K562 (cell line): ENCODE results near the gene FN1. TPM values are rescaled to one million over a fixed set of nuclear protein-coding genes. Genes with fewer than 3 reads are reported as not detected.

Experiments
- ATAC-seq: fragments of 200-7000 bp; cut with Tn5 transposase; 3 replicates; pipeline ENCODE4 v1.9.1; 2020; ENCODE audit warnings: moderate library complexity
- BruUV-seq: library from RNA; stranded (reverse); fragments of 400-500 nt; replicated peaks from 2 replicates; lab custom pipeline; 2021; lab: Mats Ljungman, UMichigan
- CTCF ChIA-PET: fragments of 300-600 bp; formaldehyde crosslinking; extraction: SDS; loops from one replicate; lab custom pipeline; 2021; ENCODE audit warnings: low intra/inter-chr PET ratio; lab: Yijun Ruan, JAX
- POLR2A ChIA-PET: fragments of 300-600, 350-650 bp; sonication (Branson Sonifier 250); formaldehyde crosslinking; extraction: SDS; loops from one replicate; lab custom pipeline; 2021; ENCODE audit warnings: antibody characterized with exemption, inconsistent platforms; lab: Yijun Ruan, JAX
- DNase-seq, 4 experiments: peaks; one replicate each; pipeline versions ENCODE4 v3.0.0 to v3.0.0-alpha.2; 2011 to 2018; ENCODE audit warnings: low spot score in 3 of 4, mixed read lengths in 3 of 4; ENCODE audit errors: extremely low read depth in 1 of 4
- FAIRE-seq: peaks from 2 replicates; lab custom pipeline; 2011; peaks lifted over from hg19 to GRCh38; lab: Jason Lieb, UNC
- H2AFZ ChIP-seq: 2 replicates; pipeline ENCODE4 v1.6.0; 2011; ENCODE audit warnings: low read depth, low read length, control low read depth, inconsistent platforms
- H3K27ac ChIP-seq: fragments of 200-600 bp; 3 replicates; pipeline ENCODE4 v1.8.0; 2011; ENCODE audit warnings: low read depth, mild to moderate bottlenecking, control low read depth, inconsistent platforms, low read length, moderate library complexity, mixed read lengths; ENCODE audit errors: extremely low read depth
- H3K27me3 ChIP-seq, 2 experiments: fragments of 300-600 bp in 1 of 2; 2 replicates in 1 of 2; 3 replicates in 1 of 2; pipeline versions ENCODE4 v1.6.0 to v1.8.0; 2011; ENCODE audit warnings: inconsistent platforms in 2 of 2, low read length in 2 of 2, mild to moderate bottlenecking in 1 of 2, mixed read lengths in 1 of 2, moderate library complexity in 1 of 2; ENCODE audit not compliant: control insufficient read depth in 2 of 2, insufficient read depth in 2 of 2
- H3K36me3 ChIP-seq: fragments of 300-600 bp; 3 replicates; pipeline ENCODE4 v1.8.0; 2011; ENCODE audit warnings: mild to moderate bottlenecking, low read length, inconsistent platforms; ENCODE audit not compliant: control insufficient read depth, insufficient read depth
- H3K4me1 ChIP-seq, 2 experiments: fragments of 200-600 bp in 1 of 2; replicated peaks in 1 of 2; 2 replicates in 1 of 2; 3 replicates in 1 of 2; pipeline versions ENCODE4 v1.5.1 to v1.8.0; 2011; ENCODE audit warnings: inconsistent platforms in 2 of 2, low read length in 2 of 2, mild to moderate bottlenecking in 1 of 2, mixed read lengths in 1 of 2, moderate library complexity in 1 of 2; ENCODE audit not compliant: control insufficient read depth in 2 of 2, insufficient read depth in 2 of 2
- H3K4me2 ChIP-seq: 2 replicates; pipeline ENCODE4 v1.6.1; 2011; ENCODE audit warnings: low read length, control low read depth, inconsistent platforms, mixed read lengths; ENCODE audit not compliant: insufficient read depth
- H3K4me3 ChIP-seq: fragments of 200-600 bp; sonication (generic), shearing (Covaris generic); 2 replicates; pipeline ENCODE4 v1.5.1; 2016; ENCODE audit warnings: control low read depth, inconsistent platforms
- H3K79me2 ChIP-seq: fragments of 200-600 bp; 3 replicates; pipeline ENCODE4 v1.8.0; 2011; ENCODE audit warnings: low read length, inconsistent platforms; ENCODE audit not compliant: control insufficient read depth, insufficient read depth
- H3K9ac ChIP-seq, 2 experiments: 2 replicates each; pipeline versions ENCODE4 v1.6.0 to v1.6.1; 2011; ENCODE audit warnings: low read depth in 2 of 2, low read length in 2 of 2, control low read depth in 1 of 2, inconsistent platforms in 1 of 2, mild to moderate bottlenecking in 1 of 2, mixed read lengths in 1 of 2; ENCODE audit not compliant: insufficient read depth in 1 of 2
- H3K9me1 ChIP-seq: one replicate; pipeline ENCODE4 v1.6.0; 2011; ENCODE audit warnings: inconsistent platforms, mild to moderate bottlenecking, low read length, moderate library complexity; ENCODE audit not compliant: control insufficient read depth, insufficient read depth
- H3K9me3 ChIP-seq: replicated peaks from 2 replicates; pipeline ENCODE4 v1.5.1; 2011; ENCODE audit warnings: low read depth, low read length, inconsistent platforms; ENCODE audit not compliant: control insufficient read depth, insufficient read depth
- H4K20me1 ChIP-seq: replicated peaks from 2 replicates; pipeline ENCODE4 v1.6.1; 2011; ENCODE audit warnings: low read length, inconsistent platforms, mixed read lengths; ENCODE audit not compliant: control insufficient read depth, insufficient read depth
- BRF1 ChIP-seq: IDR thresholded peaks from 3 replicates; pipeline ENCODE4 v1.6.1; 2011; ENCODE audit warnings: borderline replicate concordance, mild to moderate bottlenecking; ENCODE audit not compliant: insufficient read length; ENCODE audit errors: extremely low read depth
- DIDO1 ChIP-seq: fragments of 450-650 bp; IDR thresholded peaks from 2 replicates; pipeline ENCODE4 v1.6.1; 2016; ENCODE audit warnings: low read depth, missing biosample characterization, missing genetic modification characterization
- GABPB1 ChIP-seq: sonication (generic); formaldehyde crosslinking; IDR thresholded peaks from 2 replicates; pipeline ENCODE4 v1.8.0; 2022; ENCODE audit warnings: mild to moderate bottlenecking, missing genetic modification reagents
- ILK ChIP-seq: fragments of 450-650 bp; IDR thresholded peaks from 2 replicates; pipeline ENCODE4 v1.6.1; 2016; ENCODE audit warnings: missing genetic modification characterization, low read depth, mild to moderate bottlenecking, missing compliant biosample characterization, moderate library complexity, borderline replicate concordance
- JUNB ChIP-seq: fragments of 450-650 bp; formaldehyde crosslinking; conservative IDR thresholded peaks from 2 replicates; pipeline ENCODE4 v1.4.0; 2020; ENCODE audit warnings: mild to moderate bottlenecking
- KDM4B ChIP-seq, 2 experiments: fragments of 450-650 bp in 1 of 2; sonication (generic) in 1 of 2; IDR thresholded peaks; 2 replicates each; pipeline ENCODE4 v1.6.1; 2016 to 2017; ENCODE audit warnings: borderline replicate concordance in 2 of 2, antibody characterized with exemption in 1 of 2, low read depth in 1 of 2, mild to moderate bottlenecking in 1 of 2
- KDM5B ChIP-seq: fragments of 200-600 bp; sonication (generic); IDR thresholded peaks from 2 replicates; pipeline ENCODE4 v1.6.1; 2012; ENCODE audit warnings: low read depth, mild to moderate bottlenecking, moderate library complexity, low read length, control low read depth, inconsistent platforms; ENCODE audit not compliant: insufficient replicate concordance
- NFE2 ChIP-seq: IDR thresholded peaks from 2 replicates; pipeline ENCODE4 v1.6.1; 2014; ENCODE audit warnings: antibody characterized with exemption, low read depth
- SIX5 ChIP-seq, 2 experiments: IDR thresholded peaks; 2 replicates each; pipeline ENCODE4 v1.6.1; 2011; ENCODE audit warnings: low read length in 2 of 2, borderline replicate concordance in 1 of 2, low read depth in 1 of 2, mild to moderate bottlenecking in 1 of 2, moderate library complexity in 1 of 2; ENCODE audit not compliant: insufficient read depth in 1 of 2
- SRSF1 ChIP-seq: fragments of 200-400 bp; formaldehyde crosslinking; IDR thresholded peaks from 2 replicates; pipeline ENCODE4 v1.6.1; 2017; ENCODE audit warnings: mild to moderate bottlenecking, low read depth, low read length, moderate library complexity
- TSC22D4 ChIP-seq: fragments of 450-650 bp; IDR thresholded peaks from 2 replicates; pipeline ENCODE4 v1.6.1; 2016; ENCODE audit warnings: missing genetic modification characterization, missing biosample characterization, control low read depth
- ZNF134 ChIP-seq: fragments of 250-450 bp; sonication (Bioruptor Pico); conservative IDR thresholded peaks from 2 replicates; pipeline ENCODE4 v1.4.0; 2020
- ZNF695 ChIP-seq: fragments of 450-650 bp; formaldehyde crosslinking; IDR thresholded peaks from 2 replicates; pipeline ENCODE4 v1.4.0; 2020; ENCODE audit warnings: mild to moderate bottlenecking, moderate library complexity
- WGBS: fragments of 100-300 bp; shearing (Covaris generic); methylation state at CpG from one replicate; pipeline ENCODE4 v1.1.6; 2016; ENCODE audit warnings: low coverage, mixed read lengths; ENCODE audit not compliant: insufficient coverage; ENCODE audit errors: missing lambda C conversion rate; 5-methylcytosine and 5-hydroxymethylcytosine counted together
- in situ Hi-C: fragments of 300-500 bp; cut with MboI; formaldehyde crosslinking; loops from 4 replicates; pipeline ENCODE4 v1.15.0; 2018; ENCODE audit warnings: inconsistent platforms, mixed read lengths
- intact Hi-C: fragments of 100-400 bp; cut with micrococcal nuclease; formaldehyde crosslinking; loops from 2 replicates; pipeline ENCODE4 v1.14.2; 2022
- polyA plus RNA-seq, 8 experiments: library from polyadenylated mRNA; depleted of rRNA in 4 of 8; stranded (reverse) in 5 of 8; unstranded in 3 of 8; fragments of >200 nt; fragmentation: Nextera tagmentation in 2 of 8; fragmentation: Illumina TruSeq in 1 of 8; extraction: Ambion mirVana in 2 of 8; extraction: Trizol in 1 of 8; gene quantifications; 2 replicates each; pipeline versions ENCODE4 v1.2.1 to v1.2.3, GENCODE V29; 2011 to 2014; ENCODE audit warnings: inconsistent platforms in 1 of 8, missing spikeins in 1 of 8
- total RNA-seq, 7 experiments: library from RNA; depleted of rRNA in 6 of 7; stranded (reverse); fragments of >200 nt in 6 of 7; fragmentation: Illumina TruSeq in 2 of 7; extraction: Trizol in 2 of 7; gene quantifications; 2 replicates each; pipeline versions ENCODE4 v1.2.1 to v1.2.3, GENCODE V29; 2011 to 2021; ENCODE audit warnings: low replicate concordance in 1 of 7
- TF ChIP-seq, protein P1 (sequence below), 2 experiments: fragments of 250-450 bp in 1 of 2; fragments of 450-650 bp in 1 of 2; sonication (Bioruptor Pico) in 1 of 2; IDR thresholded peaks; 2 replicates each; pipeline versions ENCODE4 v1.6.1 to v1.8.0; 2016 to 2021; ENCODE audit warnings: mild to moderate bottlenecking in 2 of 2, moderate library complexity in 2 of 2, missing compliant biosample characterization in 1 of 2, missing genetic modification characterization in 1 of 2

Gene FN1
- total and polyA plus RNA-seq, 9 of the 15 experiments (the other 6 are each of a cell fraction or from before 2014, with no cell fraction given) = 7.4 to 19.1 (median 11.2) TPM

DNA sequence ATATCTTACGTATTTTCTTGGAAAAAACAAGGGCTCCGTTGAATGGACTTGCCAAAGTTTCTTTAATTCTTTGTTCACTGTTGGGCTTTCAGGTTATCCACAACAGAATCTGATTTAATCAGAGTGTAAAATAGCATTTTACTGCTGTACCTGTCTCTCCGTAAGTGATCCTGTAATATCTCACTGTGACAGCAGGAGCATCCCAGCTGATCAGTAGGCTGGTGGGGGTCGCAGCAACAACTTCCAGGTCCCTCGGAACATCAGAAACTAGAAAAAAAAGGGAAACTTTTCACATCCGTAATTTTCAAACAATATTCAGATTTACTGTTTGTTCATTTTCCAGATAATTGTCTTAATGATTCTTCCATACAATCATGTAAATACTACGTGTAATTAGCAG, 51.2 kb downstream of the FN1 start:
- DNase-seq (no peak), FAIRE-seq (no peak), ATAC-seq (no peak)
- H3K36me3 ChIP-seq = no peaks in the 10 kb centered on the region
- intact Hi-C loops (no loop called here), in situ Hi-C loops (no loop called here)
- ChIA-PET CTCF (no interaction called here), POLR2A (no interaction called here)
- no peak overlapping the region for H3K27ac ChIP-seq
- no peak overlapping the region for H3K4me2 ChIP-seq
- no peaks in the 10 kb centered on the region for H3K9me1 ChIP-seq
- H3K27me3 ChIP-seq = no peaks in the 10 kb centered on the region
- BruUV-seq = no TSS peak
- H3K9me3 ChIP-seq = no peaks in the 10 kb centered on the region
- H3K9ac ChIP-seq = no peak overlapping the region
- peaks cover 0 to 5% of the 10 kb centered on the region in 2 experiments; a peak in 2 of 5 replicates for H3K4me1 ChIP-seq
- 70% methylated on average over 7 of the region's 7 CpGs for WGBS
- no peak overlapping the region for H3K4me3 ChIP-seq
- H3K79me2 ChIP-seq = no peaks in the 10 kb centered on the region
- no peak overlapping the region for H2AFZ ChIP-seq
- TF ChIP-seq DIDO1 (tag) (no peak), ZNF695 (CRISPR knock-in tag) (no peak), KDM4B (IDR thresholded peaks at IDR 0.05; ENCODE audit: borderline replicate concordance in 2 of 2, low read depth in 1 of 2) (no peak), JUNB (no peak), ILK (tag) (no peak), BRF1 (no peak), GABPB1 (CRISPR knock-in tag) (no peak), KDM5B (no peak), SIX5 (IDR thresholded peaks at IDR 0.05; ENCODE audit: borderline replicate concordance in 1 of 2, insufficient read depth in 1 of 2, low read depth in 1 of 2, low read length in 2 of 2) (no peak), SRSF1 (no peak), TSC22D4 (tag) (no peak), ZNF134 (no peak), NFE2 (no peak)
- TF ChIP-seq, protein P1, sequence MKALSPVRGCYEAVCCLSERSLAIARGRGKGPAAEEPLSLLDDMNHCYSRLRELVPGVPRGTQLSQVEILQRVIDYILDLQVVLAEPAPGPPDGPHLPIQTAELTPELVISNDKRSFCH (CRISPR knock-in tag; IDR thresholded peaks at IDR 0.05) = no peak
- TF ChIP-seq, protein P1 (tag; IDR thresholded peaks at IDR 0.05) = no peak
- H4K20me1 ChIP-seq = no peaks in the 10 kb centered on the region
